ENCODE measurements around the gene C21orf91.

DNA sequence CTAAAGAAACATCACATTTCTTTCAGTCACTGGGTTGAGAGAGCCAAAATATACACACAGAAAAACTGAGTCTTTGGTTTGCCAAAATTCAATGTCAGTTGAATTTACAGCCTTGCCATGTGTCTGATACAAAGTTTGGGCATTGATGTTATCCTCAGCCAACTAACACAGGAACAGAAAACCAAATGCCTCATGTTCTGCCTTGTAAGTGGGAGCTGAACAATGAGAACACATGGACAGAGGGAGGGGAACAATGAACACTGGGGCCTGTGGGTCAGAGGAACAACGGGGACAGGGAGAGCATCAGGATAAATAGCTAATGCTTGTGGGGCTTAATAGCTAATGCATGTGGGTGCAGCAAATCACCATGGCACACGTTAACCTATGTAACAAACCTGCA, 39.6 kb upstream of the C21orf91 start:
- TF ChIP-seq EZH2 (IDR thresholded peaks at IDR 0.05; ENCODE audit: borderline replicate concordance, insufficient read depth, low read depth, low read length, poor library complexity, severe bottlenecking), result no peak
- TF ChIP-seq, protein P1, sequence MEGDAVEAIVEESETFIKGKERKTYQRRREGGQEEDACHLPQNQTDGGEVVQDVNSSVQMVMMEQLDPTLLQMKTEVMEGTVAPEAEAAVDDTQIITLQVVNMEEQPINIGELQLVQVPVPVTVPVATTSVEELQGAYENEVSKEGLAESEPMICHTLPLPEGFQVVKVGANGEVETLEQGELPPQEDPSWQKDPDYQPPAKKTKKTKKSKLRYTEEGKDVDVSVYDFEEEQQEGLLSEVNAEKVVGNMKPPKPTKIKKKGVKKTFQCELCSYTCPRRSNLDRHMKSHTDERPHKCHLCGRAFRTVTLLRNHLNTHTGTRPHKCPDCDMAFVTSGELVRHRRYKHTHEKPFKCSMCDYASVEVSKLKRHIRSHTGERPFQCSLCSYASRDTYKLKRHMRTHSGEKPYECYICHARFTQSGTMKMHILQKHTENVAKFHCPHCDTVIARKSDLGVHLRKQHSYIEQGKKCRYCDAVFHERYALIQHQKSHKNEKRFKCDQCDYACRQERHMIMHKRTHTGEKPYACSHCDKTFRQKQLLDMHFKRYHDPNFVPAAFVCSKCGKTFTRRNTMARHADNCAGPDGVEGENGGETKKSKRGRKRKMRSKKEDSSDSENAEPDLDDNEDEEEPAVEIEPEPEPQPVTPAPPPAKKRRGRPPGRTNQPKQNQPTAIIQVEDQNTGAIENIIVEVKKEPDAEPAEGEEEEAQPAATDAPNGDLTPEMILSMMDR (IDR thresholded peaks at IDR 0.05), result no peak

Data from B cell (primary cell).